DMS114 treated with DMSO at 0.1 percent for 48 hours (cell line): Measurements from ENCODE around the gene INKA2.

Experiments used
- DNase-seq: peaks from one replicate; lab custom pipeline; 2025; ENCODE audit not compliant: unreplicated experiment; lab: John Stamatoyannopoulos, UW

Gene INKA2

GRCh38 chr1:111739194-111739924, at the start of gene INKA2:
TSS of gene INKA2 (minus strand) at chr1:111739395. CDS start at chr1:111739242, 153 bp downstream.
- DNase-seq, result peak; percentile 68

- DNase-seq, result no peak
These were observed 47.5 kb upstream of the INKA2 start for GRCh38 chr1:111786669-111787207.

DNA sequence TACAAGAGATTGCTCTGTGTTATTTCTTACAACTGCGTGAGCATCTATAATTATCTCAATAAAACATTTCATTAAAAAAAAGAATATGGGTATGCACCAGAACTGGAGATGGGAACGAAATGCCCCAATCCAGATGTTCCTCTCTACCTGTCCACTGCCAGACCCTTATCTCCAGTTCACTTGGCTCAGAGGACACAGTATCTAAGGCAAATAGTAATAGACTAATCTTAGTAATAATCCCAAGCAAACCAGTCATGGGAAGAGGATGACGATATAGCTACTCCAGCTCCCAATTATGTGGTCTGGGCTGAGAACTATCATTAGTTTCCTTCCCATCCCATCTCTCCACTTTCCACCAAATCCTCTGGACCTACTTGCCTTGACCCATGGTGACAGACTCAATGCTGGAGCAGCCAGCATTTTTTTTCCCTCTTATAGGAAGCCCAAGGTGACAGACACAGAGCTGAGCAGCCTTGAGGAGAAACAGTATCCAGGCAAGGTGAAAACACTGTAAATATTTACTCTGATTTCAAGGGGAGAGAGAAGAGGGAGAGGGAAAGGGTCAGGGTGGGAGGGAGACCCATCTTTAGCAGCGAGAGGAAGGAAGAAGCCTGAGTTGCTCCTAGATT, 45.2 kb upstream of the INKA2 start:
- DNase-seq, result no peak

GRCh38 chr1:111779546-111779945, 40.4 kb upstream of the INKA2 start:
- DNase-seq, result no peak

DNA sequence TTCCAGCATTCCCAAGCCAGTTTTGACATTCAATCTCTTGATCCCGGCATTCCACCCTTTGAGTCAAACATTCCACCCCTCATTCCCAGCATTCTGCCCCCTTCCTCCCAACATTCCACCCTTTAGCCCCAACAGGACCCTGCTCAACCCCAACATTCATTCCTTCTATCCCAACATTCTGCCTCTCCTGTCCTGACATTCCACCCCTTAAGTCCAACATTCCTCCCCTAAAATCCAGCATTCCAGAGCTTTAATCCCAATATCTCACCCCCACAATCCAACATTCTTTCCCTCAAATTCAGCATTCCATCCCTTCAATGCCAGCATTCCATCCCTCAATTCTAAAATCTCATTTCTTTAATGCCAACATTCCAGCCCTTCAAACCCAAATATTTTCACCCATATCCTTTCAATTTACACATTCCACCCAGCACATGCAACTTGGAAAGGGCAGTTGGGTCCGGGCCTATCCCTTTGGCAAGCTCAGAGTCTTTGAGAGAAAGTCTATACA, 39.4 kb upstream of the INKA2 start:
- peak; percentile 12 for DNase-seq

DNA sequence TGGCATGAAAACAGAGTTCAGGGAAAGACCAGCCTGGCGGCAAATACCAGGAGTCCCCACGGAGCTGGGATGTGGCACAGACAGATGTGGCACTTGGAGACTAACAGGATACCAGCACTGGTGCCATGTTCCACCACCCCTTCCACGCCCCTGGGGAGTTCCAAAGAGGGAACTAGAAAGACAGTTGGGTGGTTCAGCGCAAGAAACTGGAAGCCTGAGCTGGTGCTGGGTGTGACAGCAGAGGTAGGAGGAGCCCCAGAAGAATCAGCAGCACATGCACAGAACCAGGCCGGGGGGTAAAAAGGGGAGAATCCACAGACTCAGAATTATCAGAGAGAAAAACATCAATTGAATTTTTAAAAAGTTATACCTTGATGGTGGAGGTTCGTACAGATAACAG, 38.9 kb upstream of the INKA2 start:
- DNase-seq, result no peak

- DNase-seq, result no peak
These were observed 38.1 kb upstream of the INKA2 start for GRCh38 chr1:111777301-111777700.

DNA sequence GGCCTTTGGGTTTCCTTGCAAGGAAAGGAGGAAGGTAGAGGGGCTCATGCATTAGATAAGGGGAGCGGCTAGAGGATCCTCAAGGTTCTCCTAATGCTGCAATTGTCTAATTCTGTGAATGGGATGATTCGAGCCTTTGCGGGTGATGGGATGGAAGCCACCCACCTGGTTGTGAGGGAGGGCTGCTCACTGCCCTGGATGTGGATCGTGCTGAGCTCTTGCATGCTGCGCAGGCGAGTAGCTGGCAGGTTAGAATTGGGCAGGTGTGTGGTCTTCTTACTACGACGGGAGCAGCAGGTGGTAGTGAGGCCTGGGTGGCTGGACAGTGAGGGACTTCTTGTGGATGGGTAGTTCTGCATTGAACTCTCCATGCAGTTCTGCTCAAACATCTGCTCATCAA, 37.7 kb upstream of the INKA2 start:
- DNase-seq, result no peak

GRCh38 chr1:111776391-111776790, 37.2 kb upstream of the INKA2 start:
- DNase-seq, result no peak

DNA sequence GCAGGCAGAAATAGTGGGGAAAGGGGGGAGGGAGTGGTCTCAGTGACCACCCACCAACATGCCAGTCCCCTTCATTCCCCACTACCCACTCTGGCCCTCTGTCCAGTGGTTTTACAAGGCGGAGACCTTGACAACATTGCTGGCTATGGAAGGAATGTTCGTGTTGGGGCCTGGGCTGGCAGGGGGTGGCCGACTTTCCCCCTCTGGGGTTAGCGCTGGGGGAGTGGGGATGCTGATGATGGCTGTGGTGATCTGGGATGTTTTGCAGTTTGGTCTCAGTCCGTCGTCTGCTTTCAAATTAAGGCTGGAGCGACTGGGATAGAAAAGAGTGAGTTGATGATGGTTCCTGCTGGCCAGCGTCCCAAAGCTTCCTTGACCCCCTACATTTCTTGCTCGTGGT, 36.8 kb upstream of the INKA2 start:
- DNase-seq, result no peak

GRCh38 chr1:111770916-111771315, 31.7 kb upstream of the INKA2 start:
- DNase-seq, result no peak

DNA sequence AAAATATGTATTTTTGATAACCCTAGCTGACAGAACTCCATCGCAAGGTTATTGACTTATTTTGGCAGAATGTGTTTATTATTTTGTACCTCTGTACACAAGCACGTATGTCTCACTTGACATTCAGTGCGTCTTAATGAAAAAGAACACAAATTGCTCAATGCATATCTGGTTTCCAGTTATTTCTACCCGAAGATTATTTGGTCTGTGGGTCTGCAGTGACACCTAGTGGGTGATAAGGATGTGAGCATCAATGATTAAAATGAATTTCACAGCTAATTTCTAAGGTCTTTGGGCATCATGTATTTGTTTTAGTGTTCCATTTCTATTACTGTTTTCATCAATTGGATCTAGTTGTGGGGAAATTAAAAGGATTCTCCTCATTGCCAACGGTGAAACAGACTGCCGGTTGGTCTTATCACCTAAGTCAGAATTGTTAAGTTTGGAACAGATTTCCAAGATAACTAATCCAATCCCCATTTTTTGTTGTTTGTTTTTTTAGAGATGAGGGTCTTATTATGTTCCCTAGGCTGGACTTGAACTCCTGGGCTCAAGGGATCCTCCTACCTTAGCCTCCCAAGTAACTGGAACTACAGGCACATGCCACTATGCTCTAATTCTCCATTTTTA, 30.4 kb upstream of the INKA2 start:
- peak; percentile 59 for DNase-seq

GRCh38 chr1:111768625-111769024, 29.4 kb upstream of the INKA2 start:
- no peak for DNase-seq

GRCh38 chr1:111768023-111768422, 28.8 kb upstream of the INKA2 start:
- DNase-seq, result no peak

GRCh38 chr1:111762332-111762731, 23.1 kb upstream of the INKA2 start:
- DNase-seq, result no peak

DNA sequence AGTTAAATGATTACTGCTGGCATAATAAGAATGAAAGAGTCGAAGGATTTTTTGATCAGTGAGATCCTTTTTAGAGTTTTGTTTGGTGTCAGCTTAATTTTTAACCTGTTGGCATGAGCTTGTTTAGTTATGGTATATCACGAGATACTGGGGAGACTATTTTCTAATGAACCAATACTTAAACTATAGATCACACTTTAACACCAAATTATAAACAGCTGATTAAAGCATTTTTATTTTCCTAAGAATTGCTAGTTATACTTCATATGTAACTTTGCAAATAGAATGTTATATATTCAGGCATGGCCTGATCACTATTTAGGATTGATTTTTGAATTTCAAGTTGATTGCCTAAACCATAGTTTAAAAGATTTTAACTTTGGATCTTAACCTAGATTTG, 22.5 kb upstream of the INKA2 start:
- DNase-seq, result no peak

DNA sequence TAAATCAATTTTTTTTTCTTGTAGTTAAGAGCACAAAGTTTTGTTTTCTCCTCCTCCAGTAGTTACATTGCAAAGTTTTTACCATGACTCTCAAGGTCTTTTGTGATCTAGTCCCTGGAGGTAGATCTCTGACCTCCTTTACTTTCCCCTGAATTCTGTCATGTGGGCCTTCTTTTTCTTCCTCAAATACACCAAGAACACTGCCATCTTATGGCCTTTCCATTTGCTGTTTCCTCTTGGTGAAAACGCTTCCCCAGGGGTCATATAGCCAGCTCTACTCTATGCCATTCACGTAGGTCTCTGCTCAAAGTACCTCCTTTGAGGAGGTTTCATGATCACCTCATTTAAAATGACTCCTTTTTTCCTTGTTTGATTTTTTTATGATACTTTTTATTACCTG, 19.2 kb upstream of the INKA2 start:
- peak; percentile 9 for DNase-seq

GRCh38 chr1:111756124-111756513, 16.9 kb upstream of the INKA2 start:
- no peak for DNase-seq

DNA sequence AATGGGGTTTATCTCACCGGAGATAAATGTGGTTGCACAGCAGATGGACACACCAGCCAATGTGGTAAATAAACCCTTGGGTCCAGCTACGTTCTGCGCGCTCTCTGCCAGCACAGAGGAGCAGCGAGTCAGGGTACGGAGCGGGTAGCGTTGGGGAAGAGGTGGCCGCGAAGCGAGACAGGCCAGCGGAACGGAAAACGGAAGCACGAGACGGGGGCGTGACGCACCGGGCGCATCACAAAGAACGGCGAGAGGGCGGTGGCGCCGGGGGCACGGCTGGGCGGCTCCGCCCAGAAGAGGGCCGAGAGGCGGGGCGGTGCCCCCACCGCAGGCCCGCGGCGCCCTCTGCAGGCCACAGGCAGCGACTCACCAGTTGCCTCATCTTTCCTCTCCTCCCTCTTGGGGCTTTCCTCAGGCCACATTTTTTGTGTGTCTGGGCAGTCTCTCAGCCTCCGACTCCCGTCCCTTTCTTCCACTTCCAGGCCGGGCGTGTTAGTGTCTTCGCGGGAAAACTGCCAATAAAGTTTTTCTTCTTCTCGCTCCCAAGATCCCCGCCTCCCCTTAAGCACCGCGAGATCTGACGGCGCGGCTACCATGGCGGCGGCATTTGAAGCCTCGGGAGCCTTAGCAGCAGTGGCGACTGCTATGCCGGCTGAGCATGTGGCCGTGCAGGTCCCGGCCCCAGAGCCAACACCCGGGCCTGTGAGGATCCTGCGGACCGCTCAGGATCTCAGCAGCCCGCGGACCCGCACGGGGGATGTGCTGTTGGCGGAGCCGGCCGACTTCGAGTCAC, 16.3 kb upstream of the INKA2 start, which contains the start of gene DDX20:
Gene DDX20 (plus strand): TSS at position 571 of the 793 bp plus-strand sequence. CDS start 24 bp downstream, at position 595.
- DNase-seq, result peak; percentile 98

DNA sequence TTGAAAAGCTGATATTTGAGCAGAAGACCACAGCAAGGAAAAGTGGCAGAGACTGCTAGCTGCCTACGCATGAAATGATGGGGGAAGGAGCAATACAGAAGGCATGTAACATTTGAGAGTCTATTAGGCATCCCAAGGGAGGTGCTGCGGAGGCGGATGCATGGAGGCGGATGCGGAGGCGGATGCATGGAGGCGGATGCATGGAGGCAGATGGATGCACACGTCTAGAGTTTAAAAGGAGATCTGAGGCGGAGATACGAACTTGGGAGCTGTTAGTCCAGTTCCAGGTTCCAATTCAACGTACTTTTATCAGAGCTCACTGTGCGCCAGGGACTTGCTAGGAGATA, 15.8 kb upstream of the INKA2 start:
- DNase-seq, result peak; percentile 52
